Kidney capillary endothelial cell (primary cell): ENCODE measurements around the gene CYB5D1.
A peak's percentile ranks its signal among the peaks of the same experiment; 100 is the strongest.

Source experiments
- DNase-seq: peaks from one replicate; pipeline ENCODE4 v3.0.0-alpha.2; 2018; ENCODE audit warnings: low spot score

CYB5D1 gene

GRCh38 chr17:7886227-7887037, 28.6 kb downstream of the CYB5D1 start:
- DNase-seq, result peak; percentile 47

- peak; percentile 87 for DNase-seq
Observed at GRCh38 chr17:7887038-7887481, 29.3 kb downstream of the CYB5D1 start.

GRCh38 chr17:7887482-7888183, 29.8 kb downstream of the CYB5D1 start:
- DNase-seq, result peak; percentile 92

GRCh38 chr17:7888184-7888920, 30.5 kb downstream of the CYB5D1 start, which contains the start of gene CHD3:
Gene CHD3, plus strand, starts transcription at chr17:7888789. Its CDS starts 212 bp downstream, at chr17:7889001.
- peak; percentile 66 for DNase-seq

GRCh38 chr17:7889166-7889955, 31.6 kb downstream of the CYB5D1 start:
- DNase-seq, result peak; percentile 95

- DNase-seq, result no peak
Observed at GRCh38 chr17:7893187-7893880, 35.5 kb downstream of the CYB5D1 start.

GRCh38 chr17:7894226-7894625, 36.4 kb downstream of the CYB5D1 start:
- no peak for DNase-seq

GRCh38 chr17:7894866-7895265, 37.1 kb downstream of the CYB5D1 start:
- no peak for DNase-seq

GRCh38 chr17:7897090-7897489, 39.3 kb downstream of the CYB5D1 start:
- DNase-seq, result no peak

GRCh38 chr17:7897773-7898172, 40.0 kb downstream of the CYB5D1 start:
- DNase-seq, result peak; percentile 24

- no peak for DNase-seq
Observed at GRCh38 chr17:7903154-7904103, 45.6 kb downstream of the CYB5D1 start.

- no peak for DNase-seq
Observed at GRCh38 chr17:7909089-7909488, 51.3 kb downstream of the CYB5D1 start.

GRCh38 chr17:7910281-7910680, 52.5 kb downstream of the CYB5D1 start:
- no peak for DNase-seq

GRCh38 chr17:7910711-7911110, 52.9 kb downstream of the CYB5D1 start:
- DNase-seq, result no peak

- no peak for DNase-seq
Observed at GRCh38 chr17:7911116-7911515, 53.3 kb downstream of the CYB5D1 start.
